Measurements from ENCODE around the gene ANKMY2. TPM values are rescaled to one million over a fixed set of nuclear protein-coding genes. Genes with fewer than 3 reads are reported as not detected.

The ANKMY2 gene
- total and polyA plus RNA-seq, 2 donors, result 13.1 to 18.2 TPM

DNA sequence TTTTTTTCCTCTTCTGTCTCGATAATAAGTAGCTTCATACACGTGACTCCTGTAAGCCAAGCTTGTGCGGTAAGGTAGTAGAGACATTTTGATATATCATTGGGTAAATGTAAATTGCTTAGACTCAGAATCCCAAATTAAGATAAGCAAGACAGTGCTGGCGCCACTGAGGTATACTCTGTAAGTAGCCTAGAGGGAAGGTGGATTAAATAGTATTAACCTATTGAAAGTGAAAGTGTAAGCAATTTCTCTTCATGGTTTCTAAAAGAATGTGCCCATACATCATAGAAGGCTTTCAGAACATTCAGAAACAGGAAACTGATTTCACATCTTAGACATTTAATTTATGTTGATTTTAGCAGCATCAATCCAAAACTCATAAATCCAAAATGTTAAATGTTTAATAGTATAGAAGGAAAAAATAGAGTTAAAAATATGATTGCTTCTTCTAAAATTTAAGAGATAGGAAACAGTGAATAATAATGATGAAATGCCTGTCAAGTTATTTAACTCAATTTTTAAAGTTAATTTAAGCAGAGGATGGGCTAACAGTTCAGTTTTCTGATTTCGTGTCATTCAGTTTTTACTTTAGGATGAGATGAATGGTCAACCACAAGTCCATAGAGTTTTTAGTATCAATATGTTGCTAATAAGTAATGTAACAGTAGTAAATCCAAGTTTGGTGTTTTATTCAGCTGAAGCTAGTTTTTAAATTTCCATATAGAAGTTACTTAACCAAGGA, 82.1 kb downstream of the ANKMY2 start:
- Histone ChIP-seq H3K36me3 (ENCODE audit: control insufficient read depth in 2 of 2, insufficient read depth in 2 of 2, low read length in 1 of 2) (no peaks in the 10 kb centered on the region), H3K27ac (ENCODE audit: low read depth in 1 of 2, low read length in 1 of 2) (no peak overlapping the region), H3K27me3 (ENCODE audit: control insufficient read depth in 2 of 2, insufficient read depth in 1 of 2, low read length in 1 of 2) (no peaks in the 10 kb centered on the region), H3K9me3 (ENCODE audit: control insufficient read depth in 2 of 2, insufficient read depth in 1 of 2, low read length in 1 of 2) (no peaks in the 10 kb centered on the region), H3K4me3 (ENCODE audit: low read length in 2 of 2) (peak overlapping the region in 1 of 2 donors; percentile 37), H3K4me1 (ENCODE audit: control insufficient read depth in 2 of 2, insufficient read depth in 2 of 2, low read length in 2 of 2) (no peaks in the 10 kb centered on the region)
- peak in 2 of 9 donors; percentile 1 to 30 for DNase-seq (ENCODE audit: low read depth in 6 of 9, low spot score in 9 of 9)
- WGBS, result 32% methylated on average over 5 of the region's 5 CpGs

GRCh38 chr7:16562456-16563220, 82.9 kb downstream of the ANKMY2 start:
- no peak overlapping the region for H3K4me3 ChIP-seq (ENCODE audit: low read length in 2 of 2)
- WGBS, result 92% methylated on average over 9 of the region's 9 CpGs
- H3K27me3 ChIP-seq (ENCODE audit: control insufficient read depth in 2 of 2, insufficient read depth in 1 of 2, low read length in 1 of 2), result no peaks in the 10 kb centered on the region
- DNase-seq (ENCODE audit: low read depth in 6 of 9, low spot score in 9 of 9), result no peak
- no peaks in the 10 kb centered on the region for H3K9me3 ChIP-seq (ENCODE audit: control insufficient read depth in 2 of 2, insufficient read depth in 1 of 2, low read length in 1 of 2)
- no peak overlapping the region for H3K27ac ChIP-seq (ENCODE audit: low read depth in 1 of 2, low read length in 1 of 2)
- no peaks in the 10 kb centered on the region for H3K36me3 ChIP-seq (ENCODE audit: control insufficient read depth in 2 of 2, insufficient read depth in 2 of 2, low read length in 1 of 2)
- H3K4me1 ChIP-seq (ENCODE audit: control insufficient read depth in 2 of 2, insufficient read depth in 2 of 2, low read length in 2 of 2), result no peaks in the 10 kb centered on the region

DNA sequence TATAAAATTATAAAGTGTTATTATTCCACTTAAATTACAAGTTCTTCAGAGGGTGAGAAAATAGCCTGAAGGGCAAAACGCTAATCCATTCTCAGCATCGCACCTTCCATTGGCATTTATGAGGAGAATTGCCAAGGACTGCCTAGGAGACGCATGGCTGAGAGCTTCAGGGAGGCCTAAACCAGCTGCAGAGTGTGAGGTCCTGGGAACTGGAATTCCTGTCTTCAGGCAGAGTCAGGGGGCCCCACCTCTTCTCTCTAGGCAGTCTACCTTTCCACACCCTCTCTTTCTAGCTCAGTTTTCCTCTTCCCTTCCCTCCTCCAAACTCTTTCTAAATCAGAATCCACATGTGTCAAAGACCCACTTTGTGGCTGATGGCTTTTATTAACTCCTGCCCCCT, 83.6 kb downstream of the ANKMY2 start:
- WGBS, result over 99% methylated on average over 3 of the region's 3 CpGs
- Histone ChIP-seq H3K4me3 (ENCODE audit: low read length in 2 of 2) (no peak overlapping the region), H3K27ac (ENCODE audit: low read depth in 1 of 2, low read length in 1 of 2) (no peak overlapping the region)

GRCh38 chr7:16559497-16560179, 85.9 kb downstream of the ANKMY2 start:
- Histone ChIP-seq H3K27ac (ENCODE audit: low read depth in 1 of 2, low read length in 1 of 2) (no peak overlapping the region), H3K36me3 (ENCODE audit: control insufficient read depth in 2 of 2, insufficient read depth in 2 of 2, low read length in 1 of 2) (no peaks in the 10 kb centered on the region), H3K9me3 (ENCODE audit: control insufficient read depth in 2 of 2, insufficient read depth in 1 of 2, low read length in 1 of 2) (no peaks in the 10 kb centered on the region), H3K27me3 (ENCODE audit: control insufficient read depth in 2 of 2, insufficient read depth in 1 of 2, low read length in 1 of 2) (no peaks in the 10 kb centered on the region), H3K4me3 (ENCODE audit: low read length in 2 of 2) (no peak overlapping the region), H3K4me1 (ENCODE audit: control insufficient read depth in 2 of 2, insufficient read depth in 2 of 2, low read length in 2 of 2) (no peaks in the 10 kb centered on the region)
- DNase-seq (ENCODE audit: low read depth in 6 of 9, low spot score in 9 of 9), result no peak
- WGBS, result 93% methylated on average over 3 of the region's 3 CpGs

More for the DNA sequence above, 83.6 kb downstream of the ANKMY2 start:
- no peak for DNase-seq (ENCODE audit: low read depth in 6 of 9, low spot score in 9 of 9)
- H3K36me3 ChIP-seq (ENCODE audit: control insufficient read depth in 2 of 2, insufficient read depth in 2 of 2, low read length in 1 of 2), result no peaks in the 10 kb centered on the region
- H3K27me3 ChIP-seq (ENCODE audit: control insufficient read depth in 2 of 2, insufficient read depth in 1 of 2, low read length in 1 of 2), result no peaks in the 10 kb centered on the region
- no peaks in the 10 kb centered on the region for H3K4me1 ChIP-seq (ENCODE audit: control insufficient read depth in 2 of 2, insufficient read depth in 2 of 2, low read length in 2 of 2)
- no peaks in the 10 kb centered on the region for H3K9me3 ChIP-seq (ENCODE audit: control insufficient read depth in 2 of 2, insufficient read depth in 1 of 2, low read length in 1 of 2)

GRCh38 chr7:16558761-16559302, 86.7 kb downstream of the ANKMY2 start:
- no peaks in the 10 kb centered on the region for H3K36me3 ChIP-seq (ENCODE audit: control insufficient read depth in 2 of 2, insufficient read depth in 2 of 2, low read length in 1 of 2)
- H3K27ac ChIP-seq (ENCODE audit: low read depth in 1 of 2, low read length in 1 of 2), result no peak overlapping the region
- H3K9me3 ChIP-seq (ENCODE audit: control insufficient read depth in 2 of 2, insufficient read depth in 1 of 2, low read length in 1 of 2), result no peaks in the 10 kb centered on the region
- H3K4me3 ChIP-seq (ENCODE audit: low read length in 2 of 2), result no peak overlapping the region
- H3K27me3 ChIP-seq (ENCODE audit: control insufficient read depth in 2 of 2, insufficient read depth in 1 of 2, low read length in 1 of 2), result no peaks in the 10 kb centered on the region
- DNase-seq (ENCODE audit: low read depth in 6 of 9, low spot score in 9 of 9), result no peak
- WGBS, result 97% methylated on average over 4 of the region's 4 CpGs
- no peaks in the 10 kb centered on the region for H3K4me1 ChIP-seq (ENCODE audit: control insufficient read depth in 2 of 2, insufficient read depth in 2 of 2, low read length in 2 of 2)

- 97% methylated on average over 2 of the region's 2 CpGs for WGBS
- Histone ChIP-seq H3K36me3 (ENCODE audit: control insufficient read depth in 2 of 2, insufficient read depth in 2 of 2, low read length in 1 of 2) (no peaks in the 10 kb centered on the region), H3K4me3 (ENCODE audit: low read length in 2 of 2) (no peak overlapping the region), H3K9me3 (ENCODE audit: control insufficient read depth in 2 of 2, insufficient read depth in 1 of 2, low read length in 1 of 2) (no peaks in the 10 kb centered on the region), H3K27me3 (ENCODE audit: control insufficient read depth in 2 of 2, insufficient read depth in 1 of 2, low read length in 1 of 2) (no peaks in the 10 kb centered on the region), H3K27ac (ENCODE audit: low read depth in 1 of 2, low read length in 1 of 2) (no peak overlapping the region), H3K4me1 (ENCODE audit: control insufficient read depth in 2 of 2, insufficient read depth in 2 of 2, low read length in 2 of 2) (no peaks in the 10 kb centered on the region)
- DNase-seq (ENCODE audit: low read depth in 6 of 9, low spot score in 9 of 9), result no peak
Measured at GRCh38 chr7:16556359-16556758, 89.2 kb downstream of the ANKMY2 start.

- Histone ChIP-seq H3K36me3 (ENCODE audit: control insufficient read depth in 2 of 2, insufficient read depth in 2 of 2, low read length in 1 of 2) (no peaks in the 10 kb centered on the region), H3K27ac (ENCODE audit: low read depth in 1 of 2, low read length in 1 of 2) (no peak overlapping the region), H3K4me3 (ENCODE audit: low read length in 2 of 2) (no peak overlapping the region), H3K4me1 (ENCODE audit: control insufficient read depth in 2 of 2, insufficient read depth in 2 of 2, low read length in 2 of 2) (no peaks in the 10 kb centered on the region), H3K27me3 (ENCODE audit: control insufficient read depth in 2 of 2, insufficient read depth in 1 of 2, low read length in 1 of 2) (no peaks in the 10 kb centered on the region), H3K9me3 (ENCODE audit: control insufficient read depth in 2 of 2, insufficient read depth in 1 of 2, low read length in 1 of 2) (no peaks in the 10 kb centered on the region)
- WGBS, result 95% methylated on average over 10 of the region's 10 CpGs
- no peak for DNase-seq (ENCODE audit: low read depth in 6 of 9, low spot score in 9 of 9)
Measured at GRCh38 chr7:16554518-16555236, 90.9 kb downstream of the ANKMY2 start.

DNA sequence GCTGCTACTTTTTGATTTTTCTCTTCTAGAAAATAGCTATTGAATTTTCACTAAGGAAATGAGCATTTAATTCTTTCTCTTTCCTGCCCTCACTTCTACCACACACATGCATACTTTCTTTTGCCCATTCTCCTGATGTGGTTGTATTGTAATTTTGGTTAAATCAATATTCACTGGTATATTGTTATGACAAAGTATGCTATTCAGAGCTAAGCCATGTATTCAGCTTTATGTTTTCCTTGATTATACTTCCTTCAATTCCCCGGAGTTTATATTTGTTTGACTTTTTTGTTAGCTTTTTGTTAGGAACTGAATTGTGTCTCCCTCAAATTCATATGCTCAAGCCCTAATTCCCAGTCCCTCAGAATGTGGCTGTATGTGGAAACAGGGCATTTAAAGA, 94.9 kb downstream of the ANKMY2 start:
- no peak overlapping the region for H3K27ac ChIP-seq (ENCODE audit: low read depth in 1 of 2, low read length in 1 of 2)
- H3K36me3 ChIP-seq (ENCODE audit: control insufficient read depth in 2 of 2, insufficient read depth in 2 of 2, low read length in 1 of 2), result no peaks in the 10 kb centered on the region
- WGBS, result 96% methylated on average over 1 of the region's 1 CpG
- H3K27me3 ChIP-seq (ENCODE audit: control insufficient read depth in 2 of 2, insufficient read depth in 1 of 2, low read length in 1 of 2), result no peaks in the 10 kb centered on the region
- DNase-seq (ENCODE audit: low read depth in 6 of 9, low spot score in 9 of 9), result no peak
- H3K9me3 ChIP-seq (ENCODE audit: control insufficient read depth in 2 of 2, insufficient read depth in 1 of 2, low read length in 1 of 2), result peaks cover 0 to 11% of the 10 kb centered on the region in 2 donors
- no peak overlapping the region for H3K4me3 ChIP-seq (ENCODE audit: low read length in 2 of 2)
- no peaks in the 10 kb centered on the region for H3K4me1 ChIP-seq (ENCODE audit: control insufficient read depth in 2 of 2, insufficient read depth in 2 of 2, low read length in 2 of 2)
